ENCODE measurements around the gene SPCS3.

SPCS3 gene

GRCh38 chr4:176334066-176334465 lies 14.3 kb downstream of the SPCS3 start:
- H3K23ac ChIP-seq (ENCODE audit: low read depth, low read length, poor library complexity) = no peak overlapping the region
- no peak overlapping the region for H4K8ac ChIP-seq (ENCODE audit: low read depth, low read length)
- H2AFZ ChIP-seq (ENCODE audit: low read length) = no peak overlapping the region
- no peak overlapping the region for H3K4ac ChIP-seq (ENCODE audit: low read length)
- no peak overlapping the region for H3K9ac ChIP-seq (ENCODE audit: low read depth, low read length, poor library complexity)
- H2BK120ac ChIP-seq (ENCODE audit: low read depth, low read length) = no peak overlapping the region
- no peak for DNase-seq (ENCODE audit: low spot score)
- H3K27me3 ChIP-seq (ENCODE audit: control insufficient read depth in 3 of 3, insufficient read depth in 3 of 3, low read depth in 1 of 3, low read length in 3 of 3) = no peaks in the 10 kb centered on the region
- H3K79me1 ChIP-seq (ENCODE audit: low read depth, low read length) = no peaks in the 10 kb centered on the region
- no peak overlapping the region for H2BK5ac ChIP-seq (ENCODE audit: low read length)
- H3K4me1 ChIP-seq (ENCODE audit: control insufficient read depth in 2 of 2, insufficient read depth in 1 of 2, low read depth in 1 of 2, low read length in 2 of 2) = no peaks in the 10 kb centered on the region
- no peak overlapping the region for H3K14ac ChIP-seq (ENCODE audit: low read length)
- no peak overlapping the region for H3K4me3 ChIP-seq (ENCODE audit: low read length in 2 of 2)
- peaks cover 0 to 42% of the 10 kb centered on the region in 2 donors for H3K36me3 ChIP-seq (replicated peaks in 1 of 2; ENCODE audit: control insufficient read depth in 2 of 2, insufficient read depth in 2 of 2, low read length in 2 of 2)
- no peak overlapping the region for H2BK15ac ChIP-seq (ENCODE audit: low read length)
- no peak overlapping the region for H3K27ac ChIP-seq (replicated peaks; ENCODE audit: low read length)
- no peak overlapping the region for H2BK12ac ChIP-seq (ENCODE audit: low read length)
- WGBS, 2 donors (ENCODE audit: extremely low coverage in 2 of 2, insufficient read length in 2 of 2, insufficient replicate concordance in 1 of 2) = no CpG with 5 or more reads among the region's 5 CpGs
- H3K4me2 ChIP-seq (ENCODE audit: insufficient read depth, low read length, poor library complexity, severe bottlenecking) = no peak overlapping the region
- no peak overlapping the region for H4K91ac ChIP-seq (ENCODE audit: low read depth, low read length, poor library complexity)
- no peak overlapping the region for H2AK5ac ChIP-seq (ENCODE audit: low read depth, low read length)
- peaks cover 0 to 10% of the 10 kb centered on the region in 2 donors for H3K9me3 ChIP-seq (replicated peaks in 1 of 2; ENCODE audit: control insufficient read depth in 2 of 2, insufficient read depth in 1 of 2, low read depth in 1 of 2, low read length in 2 of 2)
- H3K18ac ChIP-seq (ENCODE audit: low read length) = no peak overlapping the region

GRCh38 chr4:176335421-176335820 lies 15.7 kb downstream of the SPCS3 start:
- WGBS, 2 donors (ENCODE audit: extremely low coverage in 2 of 2, insufficient read length in 2 of 2, insufficient replicate concordance in 1 of 2) = no CpG with 5 or more reads among the region's 1 CpG
- peaks cover 0 to 10% of the 10 kb centered on the region in 2 donors for H3K9me3 ChIP-seq (replicated peaks in 1 of 2; ENCODE audit: control insufficient read depth in 2 of 2, insufficient read depth in 1 of 2, low read depth in 1 of 2, low read length in 2 of 2)
- no peak overlapping the region for H3K23ac ChIP-seq (ENCODE audit: low read depth, low read length, poor library complexity)
- no peaks in the 10 kb centered on the region for H3K27me3 ChIP-seq (ENCODE audit: control insufficient read depth in 3 of 3, insufficient read depth in 3 of 3, low read depth in 1 of 3, low read length in 3 of 3)
- no peak overlapping the region for H3K4me2 ChIP-seq (ENCODE audit: insufficient read depth, low read length, poor library complexity, severe bottlenecking)
- peaks cover 0 to 28% of the 10 kb centered on the region in 2 donors for H3K36me3 ChIP-seq (replicated peaks in 1 of 2; ENCODE audit: control insufficient read depth in 2 of 2, insufficient read depth in 2 of 2, low read length in 2 of 2)
- H2AFZ ChIP-seq (ENCODE audit: low read length) = no peak overlapping the region
- no peak overlapping the region for H4K8ac ChIP-seq (ENCODE audit: low read depth, low read length)
- no peak overlapping the region for H3K9ac ChIP-seq (ENCODE audit: low read depth, low read length, poor library complexity)
- no peak overlapping the region for H3K18ac ChIP-seq (ENCODE audit: low read length)
- no peak overlapping the region for H3K4ac ChIP-seq (ENCODE audit: low read length)
- H2AK5ac ChIP-seq (ENCODE audit: low read depth, low read length) = no peak overlapping the region
- no peak overlapping the region for H3K14ac ChIP-seq (ENCODE audit: low read length)
- no peak overlapping the region for H2BK120ac ChIP-seq (ENCODE audit: low read depth, low read length)
- H3K79me1 ChIP-seq (ENCODE audit: low read depth, low read length) = no peaks in the 10 kb centered on the region
- no peak overlapping the region for H4K91ac ChIP-seq (ENCODE audit: low read depth, low read length, poor library complexity)
- H2BK12ac ChIP-seq (ENCODE audit: low read length) = no peak overlapping the region
- no peak overlapping the region for H2BK15ac ChIP-seq (ENCODE audit: low read length)
- H3K4me1 ChIP-seq (ENCODE audit: control insufficient read depth in 2 of 2, insufficient read depth in 1 of 2, low read depth in 1 of 2, low read length in 2 of 2) = no peaks in the 10 kb centered on the region
- H2BK5ac ChIP-seq (ENCODE audit: low read length) = no peak overlapping the region
- no peak overlapping the region for H3K4me3 ChIP-seq (ENCODE audit: low read length in 2 of 2)
- DNase-seq (ENCODE audit: low spot score) = no peak
- no peak overlapping the region for H3K27ac ChIP-seq (replicated peaks; ENCODE audit: low read length)

- H3K14ac ChIP-seq (ENCODE audit: low read length) = no peak overlapping the region
- WGBS, 2 donors (ENCODE audit: extremely low coverage in 2 of 2, insufficient read length in 2 of 2, insufficient replicate concordance in 1 of 2) = no CpG with 5 or more reads among the region's 3 CpGs
- DNase-seq (ENCODE audit: low spot score) = no peak
- no peak overlapping the region for H3K27ac ChIP-seq (replicated peaks; ENCODE audit: low read length)
- H3K4me2 ChIP-seq (ENCODE audit: insufficient read depth, low read length, poor library complexity, severe bottlenecking) = no peak overlapping the region
- H2AFZ ChIP-seq (ENCODE audit: low read length) = no peak overlapping the region
- no peaks in the 10 kb centered on the region for H3K79me1 ChIP-seq (ENCODE audit: low read depth, low read length)
- no peak overlapping the region for H3K23ac ChIP-seq (ENCODE audit: low read depth, low read length, poor library complexity)
- no peak overlapping the region for H2BK15ac ChIP-seq (ENCODE audit: low read length)
- no peak overlapping the region for H4K91ac ChIP-seq (ENCODE audit: low read depth, low read length, poor library complexity)
- H3K4me3 ChIP-seq (ENCODE audit: low read length in 2 of 2) = no peak overlapping the region
- H3K18ac ChIP-seq (ENCODE audit: low read length) = no peak overlapping the region
- no peak overlapping the region for H2BK12ac ChIP-seq (ENCODE audit: low read length)
- H3K9ac ChIP-seq (ENCODE audit: low read depth, low read length, poor library complexity) = no peak overlapping the region
- no peak overlapping the region for H2BK120ac ChIP-seq (ENCODE audit: low read depth, low read length)
- no peak overlapping the region for H2BK5ac ChIP-seq (ENCODE audit: low read length)
- H2AK5ac ChIP-seq (ENCODE audit: low read depth, low read length) = no peak overlapping the region
- no peak overlapping the region for H4K8ac ChIP-seq (ENCODE audit: low read depth, low read length)
- peaks cover 13 to 22% of the 10 kb centered on the region in 2 donors for H3K9me3 ChIP-seq (replicated peaks in 1 of 2; ENCODE audit: control insufficient read depth in 2 of 2, insufficient read depth in 1 of 2, low read depth in 1 of 2, low read length in 2 of 2)
- H3K4me1 ChIP-seq (ENCODE audit: control insufficient read depth in 2 of 2, insufficient read depth in 1 of 2, low read depth in 1 of 2, low read length in 2 of 2) = no peaks in the 10 kb centered on the region
- H3K27me3 ChIP-seq (ENCODE audit: control insufficient read depth in 3 of 3, insufficient read depth in 3 of 3, low read depth in 1 of 3, low read length in 3 of 3) = no peaks in the 10 kb centered on the region
- peaks cover 0 to 8% of the 10 kb centered on the region in 2 donors for H3K36me3 ChIP-seq (replicated peaks in 1 of 2; ENCODE audit: control insufficient read depth in 2 of 2, insufficient read depth in 2 of 2, low read length in 2 of 2)
- no peak overlapping the region for H3K4ac ChIP-seq (ENCODE audit: low read length)
Measured at GRCh38 chr4:176339936-176340761, 20.4 kb downstream of the SPCS3 start.

- H4K8ac ChIP-seq (ENCODE audit: low read depth, low read length) = no peak overlapping the region
- no peak overlapping the region for H4K91ac ChIP-seq (ENCODE audit: low read depth, low read length, poor library complexity)
- H3K4ac ChIP-seq (ENCODE audit: low read length) = no peak overlapping the region
- no peak overlapping the region for H3K4me2 ChIP-seq (ENCODE audit: insufficient read depth, low read length, poor library complexity, severe bottlenecking)
- H2AK5ac ChIP-seq (ENCODE audit: low read depth, low read length) = no peak overlapping the region
- no peak overlapping the region for H3K18ac ChIP-seq (ENCODE audit: low read length)
- WGBS, 2 donors (ENCODE audit: extremely low coverage in 2 of 2, insufficient read length in 2 of 2, insufficient replicate concordance in 1 of 2) = no CpG with 5 or more reads among the region's 8 CpGs
- no peak overlapping the region for H2BK15ac ChIP-seq (ENCODE audit: low read length)
- no peak overlapping the region for H3K4me3 ChIP-seq (ENCODE audit: low read length in 2 of 2)
- no peak overlapping the region for H3K14ac ChIP-seq (ENCODE audit: low read length)
- H3K27me3 ChIP-seq (ENCODE audit: control insufficient read depth in 3 of 3, insufficient read depth in 3 of 3, low read depth in 1 of 3, low read length in 3 of 3) = no peaks in the 10 kb centered on the region
- H3K36me3 ChIP-seq (replicated peaks in 1 of 2; ENCODE audit: control insufficient read depth in 2 of 2, insufficient read depth in 2 of 2, low read length in 2 of 2) = peaks cover 0 to 8% of the 10 kb centered on the region in 2 donors
- no peak overlapping the region for H3K23ac ChIP-seq (ENCODE audit: low read depth, low read length, poor library complexity)
- no peak overlapping the region for H3K9ac ChIP-seq (ENCODE audit: low read depth, low read length, poor library complexity)
- no peaks in the 10 kb centered on the region for H3K79me1 ChIP-seq (ENCODE audit: low read depth, low read length)
- no peak overlapping the region for H3K27ac ChIP-seq (replicated peaks; ENCODE audit: low read length)
- DNase-seq (ENCODE audit: low spot score) = peak; percentile 47
- H2AFZ ChIP-seq (ENCODE audit: low read length) = no peak overlapping the region
- H3K4me1 ChIP-seq (ENCODE audit: control insufficient read depth in 2 of 2, insufficient read depth in 1 of 2, low read depth in 1 of 2, low read length in 2 of 2) = no peaks in the 10 kb centered on the region
- H2BK120ac ChIP-seq (ENCODE audit: low read depth, low read length) = no peak overlapping the region
- no peak overlapping the region for H2BK5ac ChIP-seq (ENCODE audit: low read length)
- H2BK12ac ChIP-seq (ENCODE audit: low read length) = no peak overlapping the region
- H3K9me3 ChIP-seq (replicated peaks in 1 of 2; ENCODE audit: control insufficient read depth in 2 of 2, insufficient read depth in 1 of 2, low read depth in 1 of 2, low read length in 2 of 2) = peaks cover 13 to 22% of the 10 kb centered on the region in 2 donors
Measured at GRCh38 chr4:176340871-176341685, 21.3 kb downstream of the SPCS3 start.
